ENCODE results near the gene MYOG. TPM values are rescaled to one million over a fixed set of nuclear protein-coding genes. Genes with fewer than 3 reads are reported as not detected.

MYOG gene
- total RNA-seq (2022; extraction: Qiagen RNA extraction), result not detected in 5 replicates

GRCh38 chr1:203085528-203086406, at the start of gene MYOG:
MYOG (minus strand) TSS chr1:203086012; CDS start chr1:203085961, 51 bp downstream.

GRCh38 chr1:203127666-203128430, 42.0 kb upstream of the MYOG start, which contains the start of gene ADORA1:
ADORA1 (plus strand) TSS chr1:203127726; CDS start chr1:203128842, 1,116 bp downstream.

Other genes starting within 250 kb of the MYOG start
- gene RABIF, start 196.9 kb downstream of the MYOG start, total RNA-seq (2022; extraction: Qiagen RNA extraction), result 13.6 to 15.3 TPM (median 14.6 TPM) in 5 replicates
- 16.3 to 20.8 TPM (median 18.5 TPM) in 5 replicates for gene KLHL12, start 158.8 kb downstream of the MYOG start, total RNA-seq (2022; extraction: Qiagen RNA extraction)
- gene ADIPOR1, start 127.7 kb downstream of the MYOG start, total RNA-seq (2022; extraction: Qiagen RNA extraction), result 57.7 to 64.7 TPM (median 63.3 TPM) in 5 replicates
- gene CYB5R1, start 118.8 kb downstream of the MYOG start, total RNA-seq (2022; extraction: Qiagen RNA extraction), result 20.5 to 25.2 TPM (median 22.1 TPM) in 5 replicates
- 47.6 to 51.6 TPM (median 50.0 TPM) in 5 replicates for gene TMEM183A, start 78.6 kb downstream of the MYOG start, total RNA-seq (2022; extraction: Qiagen RNA extraction)
- gene PPFIA4, start 59.5 kb downstream of the MYOG start, total RNA-seq (2022; extraction: Qiagen RNA extraction), result 0.15 to 1.0 TPM (median 0.43 TPM) in 5 replicates
- 0.59 to 0.90 TPM (median 0.72 TPM) in 5 replicates for gene ADORA1, start 41.7 kb upstream of the MYOG start, total RNA-seq (2022; extraction: Qiagen RNA extraction)
- gene MYBPH, start 89.8 kb upstream of the MYOG start, total RNA-seq (2022; extraction: Qiagen RNA extraction), result not detected in 5 replicates
- gene CHI3L1, start 100.7 kb upstream of the MYOG start, total RNA-seq (2022; extraction: Qiagen RNA extraction), result not detected in 5 replicates
- not detected in 5 replicates for gene CHIT1, start 143.7 kb upstream of the MYOG start, total RNA-seq (2022; extraction: Qiagen RNA extraction)
- gene BTG2, start 219.5 kb upstream of the MYOG start, total RNA-seq (2022; extraction: Qiagen RNA extraction), result 11.0 to 14.9 TPM (median 14.5 TPM) in 5 replicates